Caco-2 (cell line): ENCODE measurements around the gene TAC1. TPM values are rescaled to one million over a fixed set of nuclear protein-coding genes. Genes with fewer than 3 reads are reported as not detected.

Source experiments
- BruUV-seq: library from RNA; stranded (reverse); fragments of 400-500 nt; replicated peaks from 2 replicates; lab custom pipeline; 2021; lab: Mats Ljungman, UMichigan
- CTCF ChIA-PET: fragments of 300-600 bp; sonication (Branson Sonifier 250); formaldehyde crosslinking; loops from one replicate; lab custom pipeline; 2022; ENCODE audit warnings: antibody characterized with exemption; lab: Charles Lee
- POLR2A ChIA-PET: fragments of 300-600 bp; sonication (Branson Sonifier 250); formaldehyde crosslinking; loops from one replicate; lab custom pipeline; 2022; ENCODE audit warnings: antibody characterized with exemption; lab: Charles Lee
- DNase-seq, 2 experiments: peaks; one replicate each; pipeline versions ENCODE4 v3.0.0 to v3.0.0-alpha.2; 2020 to 2022
- H3K27me3 ChIP-seq: replicated peaks from 2 replicates; pipeline ENCODE4 v1.6.0; 2011; ENCODE audit warnings: low read length; ENCODE audit not compliant: control insufficient read depth, insufficient read depth
- H3K36me3 ChIP-seq: 2 replicates; pipeline ENCODE4 v1.5.1; 2011; ENCODE audit warnings: low read length; ENCODE audit not compliant: control insufficient read depth, insufficient read depth
- H3K4me1 ChIP-seq: fragments of 250-450 bp; sonication (Bioruptor Pico); 2 replicates; pipeline ENCODE4 v1.5.1; 2020; ENCODE audit warnings: mild to moderate bottlenecking
- H3K4me3 ChIP-seq: 2 replicates; pipeline ENCODE4 v1.5.1; 2011; ENCODE audit warnings: low read depth, mild to moderate bottlenecking, control low read depth, low read length
- H3K9me3 ChIP-seq: fragments of 250-450 bp; sonication (Bioruptor Pico); 2 replicates; pipeline ENCODE4 v1.5.1; 2020; ENCODE audit warnings: mild to moderate bottlenecking, moderate library complexity
- H3K27ac Mint-ChIP-seq: one replicate; pipeline ENCODE4 v1.8.0; 2022; ENCODE audit warnings: mixed read lengths; ENCODE audit not compliant: unreplicated experiment
- H3K27me3 Mint-ChIP-seq: one replicate; pipeline ENCODE4 v1.8.0; 2022; ENCODE audit warnings: mixed read lengths; ENCODE audit not compliant: insufficient read depth, unreplicated experiment
- H3K36me3 Mint-ChIP-seq: one replicate; pipeline ENCODE4 v1.8.0; 2022; ENCODE audit warnings: mild to moderate bottlenecking, mixed read lengths; ENCODE audit not compliant: insufficient read depth, unreplicated experiment
- H3K4me1 Mint-ChIP-seq: one replicate; pipeline ENCODE4 v1.8.0; 2022; ENCODE audit warnings: low read depth, mixed read lengths; ENCODE audit not compliant: unreplicated experiment
- H3K4me3 Mint-ChIP-seq: one replicate; pipeline ENCODE4 v1.8.0; 2022; ENCODE audit warnings: mild to moderate bottlenecking, moderate library complexity, mixed read lengths; ENCODE audit not compliant: unreplicated experiment
- H3K9me3 Mint-ChIP-seq: one replicate; pipeline ENCODE4 v1.8.0; 2022; ENCODE audit warnings: mixed read lengths; ENCODE audit not compliant: unreplicated experiment
- CTCF ChIP-seq, 2 experiments: fragments of 200-600 bp in 1 of 2; IDR thresholded peaks; 1 replicate in 1 of 2; 2 replicates in 1 of 2; pipeline versions ENCODE4 v1.5.1 to v1.8.0; 2011 to 2022; ENCODE audit warnings: antibody characterized with exemption in 1 of 2, control low read depth in 1 of 2, inconsistent platforms in 1 of 2, low read depth in 1 of 2, low read length in 1 of 2, mild to moderate bottlenecking in 1 of 2, moderate library complexity in 1 of 2; ENCODE audit not compliant: insufficient read depth in 1 of 2, severe bottlenecking in 1 of 2, unreplicated experiment in 1 of 2
- intact Hi-C: fragments of 100-400 bp; cut with micrococcal nuclease; formaldehyde crosslinking; loops from one replicate; pipeline ENCODE4 v1.10.0; 2022; ENCODE audit not compliant: unreplicated experiment
- total RNA-seq: library from RNA; stranded (reverse); gene quantifications from 2 replicates; pipeline ENCODE4 v1.2.3, GENCODE V29; 2022

TAC1 gene
- total RNA-seq, 1 experiment from 2014 or later, result not detected

DNA sequence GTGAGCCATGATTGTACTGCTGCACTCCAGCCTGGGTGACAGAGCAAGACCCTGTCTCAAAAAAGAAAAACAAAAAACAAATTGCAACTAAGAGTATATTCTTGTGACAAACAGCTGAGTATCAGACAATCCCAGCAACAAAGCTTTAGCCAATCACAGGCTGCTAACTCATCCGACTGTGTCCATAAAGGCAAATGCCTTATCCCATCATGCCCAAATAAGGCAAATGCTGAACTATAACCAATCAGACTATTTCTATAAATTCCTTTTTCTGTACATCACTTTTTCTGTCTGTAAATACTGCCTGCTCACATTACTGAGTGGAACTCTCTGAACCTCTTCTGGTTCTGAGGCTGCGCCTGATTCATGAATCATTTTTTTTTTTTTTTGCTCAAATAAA, 37.5 kb upstream of the TAC1 start:
- H3K4me3 Mint-ChIP-seq, result no peak overlapping the region
- CTCF ChIA-PET, result no interaction called here

GRCh38 chr7:97697396-97697795, 34.5 kb upstream of the TAC1 start:
- no TSS peak for BruUV-seq

More for the DNA sequence above, 37.5 kb upstream of the TAC1 start:
- Histone ChIP-seq H3K36me3 (no peaks in the 10 kb centered on the region), H3K4me1 (no peaks in the 10 kb centered on the region), H3K9me3 (no peaks in the 10 kb centered on the region), H3K27me3 (no peaks in the 10 kb centered on the region), H3K4me3 (no peak overlapping the region)
- intact Hi-C loops, result no loop called here
- POLR2A ChIA-PET, result no interaction called here
- no peak for TF ChIP-seq CTCF (IDR thresholded peaks at IDR 0.05; ENCODE audit: insufficient read depth in 1 of 2, low read depth in 1 of 2, low read length in 1 of 2, severe bottlenecking in 1 of 2, unreplicated experiment in 1 of 2)
- no peak for DNase-seq
- no TSS peak for BruUV-seq
- Mint-ChIP-seq H3K9me3 (no peaks in the 10 kb centered on the region), H3K27me3 (peaks cover 3% of the 10 kb centered on the region), H3K27ac (no peak overlapping the region), H3K36me3 (no peaks in the 10 kb centered on the region), H3K4me1 (no peaks in the 10 kb centered on the region)

GRCh38 chr7:97722386-97722785, 9.5 kb upstream of the TAC1 start:
- no TSS peak for BruUV-seq
- no peaks in the 10 kb centered on the region for H3K36me3 Mint-ChIP-seq
- Histone ChIP-seq H3K27me3 (no peaks in the 10 kb centered on the region), H3K4me3 (no peak overlapping the region), H3K9me3 (no peaks in the 10 kb centered on the region), H3K36me3 (no peaks in the 10 kb centered on the region), H3K4me1 (no peaks in the 10 kb centered on the region)
- POLR2A ChIA-PET, result no interaction called here
- CTCF ChIA-PET, result interaction anchor here (0.5 kb wide), 1 partner anchor 97 kb away, joined by 3 read pairs; no protein-coding TSS in a partner anchor
- no peaks in the 10 kb centered on the region for H3K9me3 Mint-ChIP-seq
- no peak for DNase-seq
- no peak overlapping the region for H3K4me3 Mint-ChIP-seq
- intact Hi-C loops, result no loop called here
- peaks cover 5% of the 10 kb centered on the region for H3K27me3 Mint-ChIP-seq
- H3K27ac Mint-ChIP-seq, result no peak overlapping the region
- no peaks in the 10 kb centered on the region for H3K4me1 Mint-ChIP-seq
- no peak for TF ChIP-seq CTCF (IDR thresholded peaks at IDR 0.05; ENCODE audit: insufficient read depth in 1 of 2, low read depth in 1 of 2, low read length in 1 of 2, severe bottlenecking in 1 of 2, unreplicated experiment in 1 of 2)

More at GRCh38 chr7:97697396-97697795, 34.5 kb upstream of the TAC1 start:
- Mint-ChIP-seq H3K36me3 (no peaks in the 10 kb centered on the region), H3K4me3 (no peak overlapping the region), H3K27me3 (peaks cover 3% of the 10 kb centered on the region), H3K9me3 (no peaks in the 10 kb centered on the region), H3K27ac (no peak overlapping the region), H3K4me1 (no peaks in the 10 kb centered on the region)
- POLR2A ChIA-PET, result no interaction called here
- H3K4me3 ChIP-seq, result no peak overlapping the region
- H3K36me3 ChIP-seq, result no peaks in the 10 kb centered on the region
- no peak for DNase-seq
- H3K27me3 ChIP-seq, result no peaks in the 10 kb centered on the region
- CTCF ChIA-PET, result no interaction called here
- no peaks in the 10 kb centered on the region for H3K4me1 ChIP-seq
- intact Hi-C loops, result no loop called here
- no peaks in the 10 kb centered on the region for H3K9me3 ChIP-seq
- TF ChIP-seq CTCF (IDR thresholded peaks at IDR 0.05; ENCODE audit: insufficient read depth in 1 of 2, low read depth in 1 of 2, low read length in 1 of 2, severe bottlenecking in 1 of 2, unreplicated experiment in 1 of 2), result no peak
